AG10803 (cell line): ENCODE results near the gene CD58.

ENCODE experiments used
- DNase-seq: peaks from one replicate; pipeline ENCODE4 v3.0.0; 2010; ENCODE audit warnings: low read depth
- H3K4me3 ChIP-seq: 2 replicates; pipeline ENCODE4 v1.5.1; 2011; ENCODE audit warnings: mild to moderate bottlenecking, low read length, control low read depth
- TF ChIP-seq, protein P1 (sequence below): conservative IDR thresholded peaks from 2 replicates; pipeline ENCODE4 v1.5.1; 2011; ENCODE audit warnings: mild to moderate bottlenecking, low read length, control low read depth, inconsistent platforms

CD58 gene

GRCh38 chr1:116586741-116587143 lies 15.9 kb upstream of the CD58 start:
- no peak for DNase-seq
- TF ChIP-seq, protein P1, sequence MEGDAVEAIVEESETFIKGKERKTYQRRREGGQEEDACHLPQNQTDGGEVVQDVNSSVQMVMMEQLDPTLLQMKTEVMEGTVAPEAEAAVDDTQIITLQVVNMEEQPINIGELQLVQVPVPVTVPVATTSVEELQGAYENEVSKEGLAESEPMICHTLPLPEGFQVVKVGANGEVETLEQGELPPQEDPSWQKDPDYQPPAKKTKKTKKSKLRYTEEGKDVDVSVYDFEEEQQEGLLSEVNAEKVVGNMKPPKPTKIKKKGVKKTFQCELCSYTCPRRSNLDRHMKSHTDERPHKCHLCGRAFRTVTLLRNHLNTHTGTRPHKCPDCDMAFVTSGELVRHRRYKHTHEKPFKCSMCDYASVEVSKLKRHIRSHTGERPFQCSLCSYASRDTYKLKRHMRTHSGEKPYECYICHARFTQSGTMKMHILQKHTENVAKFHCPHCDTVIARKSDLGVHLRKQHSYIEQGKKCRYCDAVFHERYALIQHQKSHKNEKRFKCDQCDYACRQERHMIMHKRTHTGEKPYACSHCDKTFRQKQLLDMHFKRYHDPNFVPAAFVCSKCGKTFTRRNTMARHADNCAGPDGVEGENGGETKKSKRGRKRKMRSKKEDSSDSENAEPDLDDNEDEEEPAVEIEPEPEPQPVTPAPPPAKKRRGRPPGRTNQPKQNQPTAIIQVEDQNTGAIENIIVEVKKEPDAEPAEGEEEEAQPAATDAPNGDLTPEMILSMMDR = no peak
- no peak overlapping the region for H3K4me3 ChIP-seq

DNA sequence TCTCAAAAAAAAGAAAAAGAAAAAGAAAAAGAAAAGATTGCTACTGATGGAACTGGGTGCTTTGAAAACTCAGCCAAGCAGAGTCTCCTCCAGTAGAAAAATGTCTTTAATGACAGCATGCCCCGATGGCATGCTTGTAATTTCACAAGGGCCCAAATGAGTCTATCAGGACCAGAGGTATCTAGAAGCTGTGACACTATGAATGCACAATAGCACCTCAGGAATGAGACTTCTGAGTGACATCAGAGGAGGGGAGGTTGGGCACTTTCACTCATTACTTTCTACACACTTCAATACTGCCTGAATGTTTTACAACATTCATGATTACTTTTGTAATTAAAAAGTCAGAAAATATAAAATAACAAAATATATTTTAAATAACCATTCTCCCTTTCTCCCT lies 15.1 kb upstream of the CD58 start:
- DNase-seq = no peak
- no peak overlapping the region for H3K4me3 ChIP-seq
- TF ChIP-seq, protein P1 = no peak

DNA sequence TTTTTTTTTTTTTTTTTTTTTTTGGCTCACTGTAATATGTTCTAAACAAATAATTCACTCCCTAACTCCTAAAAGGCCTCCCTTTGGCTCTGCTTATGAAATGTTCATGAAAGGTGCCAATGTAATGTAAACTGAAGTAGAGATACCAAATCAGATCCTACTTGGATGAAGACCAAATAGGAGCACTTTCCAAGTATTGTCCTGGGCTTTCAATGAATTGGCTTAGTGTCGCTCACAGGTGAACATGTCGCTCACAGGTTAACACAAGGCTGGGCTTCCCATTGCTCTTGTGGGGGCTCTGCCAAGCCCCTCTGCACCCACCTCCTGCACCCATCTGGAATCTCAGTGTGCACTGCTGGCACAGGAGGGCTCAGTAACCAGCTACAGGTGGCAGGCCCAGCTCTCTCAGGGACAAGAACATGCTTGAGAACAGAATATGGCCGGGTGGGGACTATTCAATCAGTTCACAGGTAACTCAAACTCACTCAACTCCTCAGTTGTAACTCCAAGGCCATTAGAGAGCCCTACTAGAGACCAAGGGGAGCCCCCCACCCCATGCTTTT lies 10.6 kb upstream of the CD58 start:
- no peak overlapping the region for H3K4me3 ChIP-seq
- TF ChIP-seq, protein P1 = no peak
- no peak for DNase-seq

- TF ChIP-seq, protein P1 = no peak
- peak; percentile 43 for DNase-seq
- H3K4me3 ChIP-seq = no peak overlapping the region
Observed at GRCh38 chr1:116580446-116581322, 9.9 kb upstream of the CD58 start.

- DNase-seq = no peak
- H3K4me3 ChIP-seq = no peak overlapping the region
- TF ChIP-seq, protein P1 = no peak
Observed at GRCh38 chr1:116579259-116579875, 8.5 kb upstream of the CD58 start.

DNA sequence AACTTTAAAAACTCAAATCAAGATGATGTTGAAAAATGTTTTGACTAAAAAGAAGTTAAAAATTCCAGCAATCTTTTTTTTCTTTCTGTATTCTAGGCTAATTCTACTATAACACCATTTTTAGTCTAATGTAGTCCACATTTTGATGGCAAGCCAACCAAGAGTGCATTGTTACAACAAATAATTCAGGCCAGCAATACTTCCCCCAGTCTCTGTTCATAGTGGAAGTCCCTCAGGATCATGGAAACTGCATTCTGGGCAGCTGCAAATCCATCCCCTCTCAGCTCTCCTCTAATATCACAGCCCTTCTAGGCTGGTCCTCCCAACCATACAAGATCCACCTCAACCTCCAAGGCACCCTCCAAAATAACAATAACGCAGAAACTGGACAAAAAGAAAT lies 7.8 kb upstream of the CD58 start:
- TF ChIP-seq, protein P1 = no peak
- no peak for DNase-seq
- H3K4me3 ChIP-seq = no peak overlapping the region
